Type B pancreatic cell (in vitro differentiated cells): ENCODE measurements around the gene ZNF14. TPM values are rescaled to one million over a fixed set of nuclear protein-coding genes. Genes with fewer than 3 reads are reported as not detected.
"Not testable (repeated sequence)": the region's sequence is repeated elsewhere in the genome, so short reads cannot be mapped to it uniquely, and the experiment has no call there.

ENCODE experiments used
- DNase-seq: peaks from one replicate; pipeline ENCODE4 v3.0.0; 2021; ENCODE audit warnings: mixed read lengths; ENCODE audit not compliant: unreplicated experiment; ENCODE audit errors: extremely low spot score
- H3K27ac Mint-ChIP-seq: 2 replicates; pipeline ENCODE4 v1.8.0; 2021; ENCODE audit warnings: mild to moderate bottlenecking, mixed read lengths
- H3K27me3 Mint-ChIP-seq: 2 replicates; pipeline ENCODE4 v1.8.0; 2021; ENCODE audit warnings: mixed read lengths
- H3K36me3 Mint-ChIP-seq: 2 replicates; pipeline ENCODE4 v1.8.0; 2021; ENCODE audit warnings: mixed read lengths
- H3K4me1 Mint-ChIP-seq: one replicate; pipeline ENCODE4 v1.8.0; 2021; ENCODE audit warnings: mixed read lengths; ENCODE audit not compliant: unreplicated experiment
- H3K4me3 Mint-ChIP-seq: 2 replicates; pipeline ENCODE4 v1.8.0; 2021; ENCODE audit warnings: mild to moderate bottlenecking, mixed read lengths
- H3K9me3 Mint-ChIP-seq: 2 replicates; pipeline ENCODE4 v1.8.0; 2021; ENCODE audit warnings: mixed read lengths
- total RNA-seq: library from RNA; stranded (reverse); gene quantifications from 2 replicates; pipeline ENCODE4 v1.2.1, GENCODE V29; 2021; ENCODE audit warnings: low replicate concordance
- TF ChIP-seq, protein P1 (sequence below): fragments of 200-600 bp; sonication (generic); conservative IDR thresholded peaks from 2 replicates; pipeline ENCODE4 v1.5.0; 2021; ENCODE audit warnings: antibody characterized with exemption, mild to moderate bottlenecking

Gene ZNF14
- total RNA-seq, 1 donor from 2014 or later, result 8.5 TPM

DNA sequence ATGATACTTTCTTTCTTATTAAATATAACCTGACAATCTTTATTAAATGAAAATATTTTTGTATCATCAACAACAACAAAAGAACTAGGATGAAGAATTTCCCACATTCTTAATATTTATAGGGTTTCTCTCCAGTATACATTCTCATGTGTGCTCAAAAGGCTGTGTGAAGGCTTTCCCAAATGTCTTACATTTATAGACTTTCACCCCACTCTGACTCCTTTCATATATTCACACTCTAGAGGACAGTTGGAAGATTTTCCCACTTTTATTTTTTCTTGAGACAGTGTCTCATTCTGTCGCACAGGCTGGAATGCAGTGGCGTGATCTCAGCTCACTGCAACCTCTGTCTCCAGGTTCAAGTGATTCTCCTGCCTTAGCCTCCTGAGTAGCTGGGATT, 22.4 kb downstream of the ZNF14 start:
- Mint-ChIP-seq H3K4me3 (no peak overlapping the region), H3K36me3 (peaks cover 75% of the 10 kb centered on the region), H3K9me3 (peaks cover 9% of the 10 kb centered on the region), H3K4me1 (no peaks in the 10 kb centered on the region), H3K27me3 (no peaks in the 10 kb centered on the region), H3K27ac (no peak overlapping the region)
- no peak for DNase-seq
- TF ChIP-seq, protein P1, sequence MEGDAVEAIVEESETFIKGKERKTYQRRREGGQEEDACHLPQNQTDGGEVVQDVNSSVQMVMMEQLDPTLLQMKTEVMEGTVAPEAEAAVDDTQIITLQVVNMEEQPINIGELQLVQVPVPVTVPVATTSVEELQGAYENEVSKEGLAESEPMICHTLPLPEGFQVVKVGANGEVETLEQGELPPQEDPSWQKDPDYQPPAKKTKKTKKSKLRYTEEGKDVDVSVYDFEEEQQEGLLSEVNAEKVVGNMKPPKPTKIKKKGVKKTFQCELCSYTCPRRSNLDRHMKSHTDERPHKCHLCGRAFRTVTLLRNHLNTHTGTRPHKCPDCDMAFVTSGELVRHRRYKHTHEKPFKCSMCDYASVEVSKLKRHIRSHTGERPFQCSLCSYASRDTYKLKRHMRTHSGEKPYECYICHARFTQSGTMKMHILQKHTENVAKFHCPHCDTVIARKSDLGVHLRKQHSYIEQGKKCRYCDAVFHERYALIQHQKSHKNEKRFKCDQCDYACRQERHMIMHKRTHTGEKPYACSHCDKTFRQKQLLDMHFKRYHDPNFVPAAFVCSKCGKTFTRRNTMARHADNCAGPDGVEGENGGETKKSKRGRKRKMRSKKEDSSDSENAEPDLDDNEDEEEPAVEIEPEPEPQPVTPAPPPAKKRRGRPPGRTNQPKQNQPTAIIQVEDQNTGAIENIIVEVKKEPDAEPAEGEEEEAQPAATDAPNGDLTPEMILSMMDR, result no peak

DNA sequence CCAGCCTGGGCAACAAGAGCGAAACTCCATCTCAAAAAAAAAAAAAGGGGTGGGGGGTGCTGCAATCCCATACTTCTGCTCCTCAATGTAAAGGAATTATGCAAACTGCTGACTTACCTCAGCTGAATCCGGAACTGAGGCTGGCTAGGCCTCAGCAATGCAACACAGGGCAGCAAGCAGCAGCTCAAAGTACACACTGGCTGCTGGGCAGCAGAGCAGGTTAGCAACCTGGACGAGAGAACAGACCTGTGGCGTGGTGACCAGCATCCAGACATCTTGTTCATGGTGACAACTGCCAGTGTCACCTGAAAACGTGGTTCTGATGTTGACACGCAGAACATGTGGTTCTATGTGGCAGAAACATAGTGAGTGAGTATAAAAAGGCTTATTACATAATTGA, 28.1 kb downstream of the ZNF14 start:
- TF ChIP-seq, protein P1, result no peak
- DNase-seq, result no peak
- Mint-ChIP-seq H3K27me3 (no peaks in the 10 kb centered on the region), H3K36me3 (peaks cover 54% of the 10 kb centered on the region), H3K9me3 (peaks cover 3% of the 10 kb centered on the region), H3K4me1 (no peaks in the 10 kb centered on the region), H3K4me3 (no peak overlapping the region), H3K27ac (no peak overlapping the region)

GRCh38 chr19:19700493-19700892, 32.4 kb downstream of the ZNF14 start:
- not testable (repeated sequence) for H3K27me3 Mint-ChIP-seq, H3K27ac Mint-ChIP-seq, DNase-seq, H3K4me1 Mint-ChIP-seq, H3K9me3 Mint-ChIP-seq, H3K4me3 Mint-ChIP-seq
- peaks cover 28% of the 10 kb centered on the region for H3K36me3 Mint-ChIP-seq

GRCh38 chr19:19697589-19697988, 35.3 kb downstream of the ZNF14 start:
- no peak for DNase-seq
- H3K36me3 Mint-ChIP-seq, result peaks cover 8% of the 10 kb centered on the region
- TF ChIP-seq, protein P1, result no peak
- no peaks in the 10 kb centered on the region for H3K4me1 Mint-ChIP-seq
- no peak overlapping the region for H3K4me3 Mint-ChIP-seq
- H3K27me3 Mint-ChIP-seq, result no peaks in the 10 kb centered on the region
- no peak overlapping the region for H3K27ac Mint-ChIP-seq
- no peaks in the 10 kb centered on the region for H3K9me3 Mint-ChIP-seq

- no peak for DNase-seq
- Mint-ChIP-seq H3K4me3 (no peak overlapping the region), H3K9me3 (no peaks in the 10 kb centered on the region), H3K36me3 (peaks cover 8% of the 10 kb centered on the region), H3K27me3 (no peaks in the 10 kb centered on the region), H3K27ac (no peak overlapping the region), H3K4me1 (no peaks in the 10 kb centered on the region)
- TF ChIP-seq, protein P1, result no peak
These were observed 36.5 kb downstream of the ZNF14 start for GRCh38 chr19:19696386-19696785.

DNA sequence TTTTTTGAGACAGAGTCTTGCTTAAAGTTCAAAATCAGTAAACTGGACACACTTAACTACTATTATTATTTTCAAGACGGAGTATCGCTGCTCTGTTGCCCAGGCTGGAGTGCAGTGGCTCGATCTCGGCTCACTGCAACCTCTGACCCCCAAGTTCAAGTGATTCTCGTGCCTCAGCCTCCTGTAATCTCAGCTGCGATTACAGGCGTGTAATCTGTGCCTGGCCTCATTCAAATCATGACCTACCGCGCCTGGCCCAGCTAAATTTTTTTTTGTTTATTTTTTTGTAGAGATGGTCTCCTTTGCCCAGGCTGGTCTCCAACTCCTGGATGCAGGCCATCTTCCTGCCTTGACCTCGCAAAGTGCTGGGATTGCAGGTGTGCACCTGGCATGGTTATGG, 41.2 kb downstream of the ZNF14 start:
- Mint-ChIP-seq H3K4me3 (no peak overlapping the region), H3K27me3 (no peaks in the 10 kb centered on the region), H3K9me3 (no peaks in the 10 kb centered on the region), H3K27ac (no peak overlapping the region), H3K36me3 (no peaks in the 10 kb centered on the region), H3K4me1 (no peaks in the 10 kb centered on the region)
- DNase-seq, result no peak
- TF ChIP-seq, protein P1, result no peak

DNA sequence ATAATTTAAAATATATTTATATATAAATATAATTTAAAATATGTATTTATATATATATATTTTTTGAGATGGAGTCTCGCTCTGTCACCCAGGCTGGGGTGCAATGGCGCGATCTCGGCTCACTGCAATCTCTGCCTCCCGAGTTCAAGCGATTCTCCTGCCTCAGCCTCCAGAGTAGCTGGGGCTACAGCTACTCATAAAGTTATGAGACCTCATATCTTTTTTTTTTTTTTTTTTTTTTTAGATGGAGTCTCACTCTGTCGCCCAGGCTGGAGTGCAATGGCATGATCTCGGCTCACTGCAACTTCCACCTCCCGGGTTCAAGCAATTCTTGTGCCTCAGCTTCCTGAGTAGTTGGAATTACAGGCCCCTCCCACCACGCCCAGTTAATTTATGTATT, 43.9 kb downstream of the ZNF14 start:
- not testable (repeated sequence) for DNase-seq, H3K9me3 Mint-ChIP-seq, H3K27ac Mint-ChIP-seq, H3K36me3 Mint-ChIP-seq, H3K27me3 Mint-ChIP-seq, H3K4me1 Mint-ChIP-seq, H3K4me3 Mint-ChIP-seq
